Measurements from ENCODE around the gene SCFD2.

SCFD2 gene

GRCh38 chr4:53234669-53235068 lies 131.2 kb downstream of the SCFD2 start:
- TF ChIP-seq, protein P1, sequence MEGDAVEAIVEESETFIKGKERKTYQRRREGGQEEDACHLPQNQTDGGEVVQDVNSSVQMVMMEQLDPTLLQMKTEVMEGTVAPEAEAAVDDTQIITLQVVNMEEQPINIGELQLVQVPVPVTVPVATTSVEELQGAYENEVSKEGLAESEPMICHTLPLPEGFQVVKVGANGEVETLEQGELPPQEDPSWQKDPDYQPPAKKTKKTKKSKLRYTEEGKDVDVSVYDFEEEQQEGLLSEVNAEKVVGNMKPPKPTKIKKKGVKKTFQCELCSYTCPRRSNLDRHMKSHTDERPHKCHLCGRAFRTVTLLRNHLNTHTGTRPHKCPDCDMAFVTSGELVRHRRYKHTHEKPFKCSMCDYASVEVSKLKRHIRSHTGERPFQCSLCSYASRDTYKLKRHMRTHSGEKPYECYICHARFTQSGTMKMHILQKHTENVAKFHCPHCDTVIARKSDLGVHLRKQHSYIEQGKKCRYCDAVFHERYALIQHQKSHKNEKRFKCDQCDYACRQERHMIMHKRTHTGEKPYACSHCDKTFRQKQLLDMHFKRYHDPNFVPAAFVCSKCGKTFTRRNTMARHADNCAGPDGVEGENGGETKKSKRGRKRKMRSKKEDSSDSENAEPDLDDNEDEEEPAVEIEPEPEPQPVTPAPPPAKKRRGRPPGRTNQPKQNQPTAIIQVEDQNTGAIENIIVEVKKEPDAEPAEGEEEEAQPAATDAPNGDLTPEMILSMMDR (IDR thresholded peaks at IDR 0.05; ENCODE audit: low read length, missing control alignments): no peak
- no peak for DNase-seq (ENCODE audit: low read depth)
- no peak overlapping the region for H3K4me3 ChIP-seq (replicated peaks; ENCODE audit: low read depth, low read length)

GRCh38 chr4:53234111-53234510 lies 131.8 kb downstream of the SCFD2 start:
- TF ChIP-seq, protein P1 (IDR thresholded peaks at IDR 0.05; ENCODE audit: low read length, missing control alignments): no peak
- DNase-seq (ENCODE audit: low read depth): no peak
- no peak overlapping the region for H3K4me3 ChIP-seq (replicated peaks; ENCODE audit: low read depth, low read length)

GRCh38 chr4:53233114-53233795 lies 132.6 kb downstream of the SCFD2 start:
- TF ChIP-seq, protein P1 (IDR thresholded peaks at IDR 0.05; ENCODE audit: low read length, missing control alignments): no peak
- no peak for DNase-seq (ENCODE audit: low read depth)
- no peak overlapping the region for H3K4me3 ChIP-seq (replicated peaks; ENCODE audit: low read depth, low read length)

DNA sequence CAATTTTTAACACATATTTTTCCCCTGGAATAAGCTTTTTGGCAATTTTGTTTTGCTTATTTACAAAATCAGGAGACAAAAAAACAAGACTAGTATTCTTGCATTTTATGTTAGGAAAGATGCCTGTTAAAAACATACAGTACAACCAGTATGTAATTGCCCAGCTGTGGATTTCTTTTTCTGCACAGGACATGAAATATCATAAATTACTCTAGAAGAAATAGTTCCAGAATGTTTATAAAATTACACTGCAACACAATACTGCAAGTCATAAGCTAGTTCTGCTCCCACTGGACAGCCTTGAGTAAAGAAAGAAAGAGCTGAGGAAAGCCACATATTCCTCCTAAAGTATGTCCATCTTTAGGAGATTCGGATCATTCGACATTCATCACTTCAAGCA lies 133.5 kb downstream of the SCFD2 start:
- no peak for DNase-seq (ENCODE audit: low read depth)
- H3K4me3 ChIP-seq (replicated peaks; ENCODE audit: low read depth, low read length): no peak overlapping the region
- TF ChIP-seq, protein P1 (IDR thresholded peaks at IDR 0.05; ENCODE audit: low read length, missing control alignments): no peak

DNA sequence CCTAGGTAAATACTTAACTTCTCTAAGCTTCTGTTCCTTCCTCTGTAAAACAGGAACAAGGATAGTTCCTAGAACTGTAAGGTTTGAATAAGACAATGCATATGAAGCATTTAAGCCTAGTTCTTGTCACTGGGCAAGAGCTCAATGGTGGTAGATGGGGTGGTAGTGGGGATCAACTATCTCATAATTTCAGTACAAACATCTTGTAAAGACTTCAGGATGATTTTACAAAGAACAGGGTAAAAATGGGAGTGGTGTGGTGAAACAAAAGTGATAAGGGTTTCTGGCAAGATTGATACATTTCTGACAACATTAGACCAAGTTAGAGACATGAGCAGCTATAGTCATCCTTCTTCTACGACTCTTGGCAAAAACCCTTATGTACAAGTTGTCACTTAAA lies 137.8 kb downstream of the SCFD2 start:
- no peak for DNase-seq (ENCODE audit: low read depth)
- TF ChIP-seq, protein P1 (IDR thresholded peaks at IDR 0.05; ENCODE audit: low read length, missing control alignments): no peak
- H3K4me3 ChIP-seq (replicated peaks; ENCODE audit: low read depth, low read length): no peak overlapping the region

GRCh38 chr4:53227451-53227850 lies 138.4 kb downstream of the SCFD2 start:
- TF ChIP-seq, protein P1 (IDR thresholded peaks at IDR 0.05; ENCODE audit: low read length, missing control alignments): no peak
- DNase-seq (ENCODE audit: low read depth): no peak
- H3K4me3 ChIP-seq (replicated peaks; ENCODE audit: low read depth, low read length): no peak overlapping the region

All from fibroblast of pulmonary artery (primary cell).